GM19023 (cell line): ENCODE data around the gene STMP1.

Experiments
- ATAC-seq: cut with Tn5 transposase; IDR thresholded peaks from one replicate; pipeline ENCODE4 v1.9.1; 2021; ENCODE audit warnings: mild to moderate bottlenecking, moderate library complexity; ENCODE audit not compliant: unreplicated experiment

STMP1 gene

DNA sequence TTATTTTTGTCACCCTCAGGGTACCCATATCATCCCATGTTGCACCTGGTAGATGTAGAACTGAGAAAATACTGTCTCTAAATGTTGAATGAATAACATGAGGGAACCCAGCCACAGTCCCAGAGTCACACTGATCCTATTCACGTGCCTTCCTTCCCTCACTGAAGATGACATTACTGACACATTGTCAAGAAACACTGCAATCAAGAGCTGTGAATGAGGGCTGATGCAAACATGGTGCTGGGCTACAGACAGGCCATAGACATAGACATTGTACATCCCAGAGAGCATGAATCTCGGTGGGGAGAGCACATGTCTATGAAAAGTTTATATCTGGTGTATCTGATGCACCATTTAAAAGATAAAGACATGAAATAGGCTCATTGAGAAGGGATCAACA is 55.9 kb downstream of the STMP1 start:
- ATAC-seq = no peak

DNA sequence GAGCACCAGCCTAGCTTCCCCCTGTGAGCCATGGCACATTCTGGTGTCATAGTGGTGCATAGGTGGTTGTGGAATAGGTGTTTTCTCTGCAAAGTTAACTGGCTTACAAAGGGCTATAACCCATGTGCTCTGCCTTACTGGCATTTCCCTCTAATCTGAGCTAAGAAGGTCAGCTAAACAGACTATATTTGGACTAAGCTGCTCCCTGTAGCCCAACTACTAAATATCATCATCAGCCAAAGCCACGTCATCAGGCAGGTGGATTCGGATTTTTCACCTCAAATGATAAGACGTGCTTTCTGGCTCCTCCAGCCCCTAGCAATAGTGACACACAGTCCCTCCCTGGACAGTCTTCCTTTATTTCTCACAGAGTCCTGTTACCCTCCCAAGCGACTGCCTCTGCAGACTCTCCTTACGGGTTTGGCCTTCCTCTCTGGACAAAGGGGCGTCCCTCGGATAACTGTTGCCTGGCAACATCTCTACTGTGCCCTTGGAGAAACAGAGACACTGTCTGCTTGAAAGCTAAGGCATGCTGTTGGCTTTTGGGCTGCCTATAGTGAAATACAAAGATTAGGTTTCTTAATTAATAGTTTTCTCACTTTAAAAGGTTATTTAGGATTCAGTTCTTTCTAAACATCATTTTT is 56.6 kb downstream of the STMP1 start:
- ATAC-seq = no peak

DNA sequence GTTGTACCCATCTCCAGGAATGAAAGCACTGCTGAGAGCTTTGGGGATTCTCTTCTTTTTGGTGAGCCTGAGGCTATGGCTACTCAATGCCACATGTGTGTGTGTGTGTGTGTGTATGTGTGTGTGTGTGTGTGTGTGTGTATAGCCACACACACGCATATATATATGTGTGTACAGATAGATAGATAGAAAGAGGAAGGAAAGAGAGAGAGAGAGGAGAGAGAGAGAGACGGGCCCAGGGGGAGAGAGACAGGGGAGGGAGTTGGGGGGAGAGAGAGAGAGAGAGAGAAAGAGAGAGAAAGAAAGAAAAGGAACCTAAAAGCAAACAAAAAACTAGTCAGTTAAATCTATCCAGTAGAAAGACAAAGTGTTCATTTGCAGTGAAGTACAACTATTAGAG is 57.4 kb downstream of the STMP1 start:
- ATAC-seq = no peak

DNA sequence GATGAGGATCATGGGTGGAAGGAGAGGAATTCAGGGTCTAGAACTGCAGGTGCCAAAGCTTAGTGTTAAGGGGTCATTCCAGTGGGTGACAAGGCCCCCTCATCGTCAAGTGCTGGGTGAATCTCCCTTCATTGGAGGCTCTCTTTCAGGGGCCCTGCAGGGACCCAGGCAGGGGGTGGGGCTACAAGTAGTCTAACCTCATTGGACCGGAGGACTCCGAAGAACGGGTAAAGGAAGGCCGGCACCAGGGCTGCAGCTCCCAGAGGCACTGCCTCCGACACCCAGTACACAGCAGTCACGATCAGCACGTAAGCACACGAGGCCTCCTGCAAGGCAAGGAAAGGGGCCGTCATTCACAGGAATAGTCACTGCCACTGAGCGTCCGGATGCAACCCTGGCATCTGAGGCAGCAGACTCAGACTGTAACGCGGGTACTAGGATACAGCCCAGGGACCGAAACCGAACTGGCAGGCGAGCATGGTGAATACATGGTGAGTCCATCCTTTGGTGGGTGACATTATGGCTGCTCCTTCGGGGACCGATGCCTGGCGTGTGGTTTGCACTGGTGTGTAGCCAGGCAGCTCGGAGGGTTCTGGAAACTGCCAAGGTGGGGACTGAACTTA is 59.0 kb downstream of the STMP1 start:
- ATAC-seq = no peak

DNA sequence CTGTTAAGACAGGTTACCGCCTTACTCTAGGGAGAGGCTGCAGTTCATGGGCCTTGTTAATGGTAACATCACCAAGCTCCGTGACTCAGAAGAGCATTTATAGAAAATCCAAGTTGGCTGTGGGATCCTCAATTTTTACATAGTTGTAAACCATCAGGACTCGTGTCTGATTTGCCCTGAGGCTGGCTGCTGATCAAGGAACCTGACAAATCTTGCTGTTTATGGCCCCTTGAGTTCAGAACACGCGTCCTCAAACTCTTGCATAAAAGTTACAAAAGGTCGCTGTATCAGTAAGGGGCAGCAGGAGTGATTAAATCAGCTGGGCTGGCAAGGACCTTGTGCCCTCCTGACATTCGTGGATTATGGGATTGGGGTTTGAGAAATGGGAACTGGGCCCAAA is 61.1 kb downstream of the STMP1 start:
- ATAC-seq = no peak
